ENCODE results near the gene DUS4L. TPM values are rescaled to one million over a fixed set of nuclear protein-coding genes. Genes with fewer than 3 reads are reported as not detected.

The DUS4L gene
- total and polyA plus RNA-seq, 2 of the 13 experiments (the other 11 are each of a cell fraction or from before 2014, with no cell fraction given): 5.6 to 9.8 TPM

- TF ChIP-seq ZNF143 (CRISPR knock-in tag; IDR thresholded peaks at IDR 0.05): peak; percentile 39
- no peak for TF ChIP-seq ATAD3A (CRISPR knock-in tag; IDR thresholded peaks at IDR 0.05)
- 0 out of 2 replicates have a peak, but pooled peaks have one; percentile 68 for TF ChIP-seq SATB2 (CRISPR knock-in tag; IDR thresholded peaks at IDR 0.05)
- peak; percentile 49 for TF ChIP-seq SOX5 (CRISPR knock-in tag; IDR thresholded peaks at IDR 0.05; ENCODE audit: borderline replicate concordance)
- TF ChIP-seq ZNF891 (CRISPR knock-in tag; IDR thresholded peaks at IDR 0.05): peak; percentile 86
- no peak; the same call in 1 of the 2 replicates for TF ChIP-seq ZBTB34 (CRISPR knock-in tag; IDR thresholded peaks at IDR 0.05)
- TF ChIP-seq FOSL1 (CRISPR knock-in tag; IDR thresholded peaks at IDR 0.05; ENCODE audit: borderline replicate concordance): no peak
- no peak for TF ChIP-seq ZNF597 (CRISPR knock-in tag; IDR thresholded peaks at IDR 0.05)
- no peak for TF ChIP-seq ZNF232 (CRISPR knock-in tag; IDR thresholded peaks at IDR 0.05; ENCODE audit: borderline replicate concordance)
- TF ChIP-seq ZNF776 (CRISPR knock-in tag; IDR thresholded peaks at IDR 0.05): no peak; the same call in 1 of the 2 replicates
- TF ChIP-seq ZNF343 (CRISPR knock-in tag; IDR thresholded peaks at IDR 0.05): no peak
- no peak for TF ChIP-seq HNRNPK (IDR thresholded peaks at IDR 0.05; ENCODE audit: low read depth, low read length, poor library complexity, severe bottlenecking)
- no peak for TF ChIP-seq KLF12 (CRISPR knock-in tag; IDR thresholded peaks at IDR 0.05; ENCODE audit: borderline replicate concordance)
- no peak; the same call in 1 of the 2 replicates for TF ChIP-seq ARNTL (CRISPR knock-in tag; IDR thresholded peaks at IDR 0.05)
- TF ChIP-seq ZNF775 (CRISPR knock-in tag; IDR thresholded peaks at IDR 0.05; ENCODE audit: borderline replicate concordance): no peak
- peak; percentile 54; the same call in 1 of the 2 replicates for TF ChIP-seq ZNF121 (CRISPR knock-in tag; IDR thresholded peaks at IDR 0.05)
- no peak for TF ChIP-seq ZNF747 (CRISPR knock-in tag; IDR thresholded peaks at IDR 0.05; ENCODE audit: borderline replicate concordance)
- peak; percentile 93 for TF ChIP-seq THAP7 (CRISPR knock-in tag; IDR thresholded peaks at IDR 0.05)
- TF ChIP-seq ZNF292 (CRISPR knock-in tag; IDR thresholded peaks at IDR 0.05; ENCODE audit: borderline replicate concordance, low read depth): peak; percentile 63; the same call in 1 of the 2 replicates
- TF ChIP-seq ZNF234 (CRISPR knock-in tag; conservative IDR thresholded peaks at IDR 0.05): no peak
- TF ChIP-seq PREB (CRISPR knock-in tag; IDR thresholded peaks at IDR 0.05): no peak
- TF ChIP-seq CHD4 (IDR thresholded peaks at IDR 0.05; ENCODE audit: borderline replicate concordance, low read length): no peak
- peak; percentile 79 for TF ChIP-seq ZBTB21 (CRISPR knock-in tag; IDR thresholded peaks at IDR 0.05)
- peak; percentile 88; the same call in 1 of the 2 replicates for TF ChIP-seq AHR (CRISPR knock-in tag; IDR thresholded peaks at IDR 0.05)
- TF ChIP-seq FOXA3 (CRISPR knock-in tag; IDR thresholded peaks at IDR 0.05): peak; percentile 65
These were observed at the start of gene DUS4L, which contains the start of gene COG5 (continued) for GRCh38 chr7:107563775-107564552.
